Thoracic aorta (tissue), 2 donors: ENCODE data around the gene ZNF423. TPM values are rescaled to one million over a fixed set of nuclear protein-coding genes. Genes with fewer than 3 reads are reported as not detected.

ENCODE experiments used
- ATAC-seq: fragments of 150-250 bp; one replicate; pipeline ENCODE4 v1.8.0; 2017; ENCODE audit warnings: low read depth; ENCODE audit not compliant: insufficient number of reproducible peaks, low FRiP score
- DNase-seq: peaks from one replicate; pipeline ENCODE4 v3.0.0-alpha.2; 2020; ENCODE audit warnings: low spot score
- H3K27ac ChIP-seq, 2 donors: fragments of 200-600 bp; sonication (generic); 1 replicate in 1 of 2; 2 replicates in 1 of 2; pipeline ENCODE4 v1.5.1; 2016; ENCODE audit warnings: mild to moderate bottlenecking in 2 of 2, moderate library complexity in 2 of 2
- H3K27me3 ChIP-seq: fragments of 200-600 bp; sonication (generic); replicated peaks from 2 replicates; pipeline ENCODE4 v1.6.0; 2016; ENCODE audit warnings: mild to moderate bottlenecking; ENCODE audit not compliant: insufficient read depth
- H3K36me3 ChIP-seq: fragments of 200-600 bp; sonication (generic); one replicate; pipeline ENCODE4 v1.5.1; 2016
- H3K4me1 ChIP-seq, 2 donors: fragments of 200-600 bp; sonication (generic); 1 replicate in 1 of 2; 2 replicates in 1 of 2; pipeline versions ENCODE4 v1.5.1 to v1.6.0; 2016; ENCODE audit warnings: low read depth in 2 of 2, mild to moderate bottlenecking in 1 of 2; ENCODE audit not compliant: control insufficient read depth in 1 of 2
- H3K4me3 ChIP-seq: fragments of 200-600 bp; sonication (generic); 2 replicates; pipeline ENCODE4 v1.5.1; 2016; ENCODE audit warnings: mild to moderate bottlenecking
- H3K9me3 ChIP-seq: fragments of 200-600 bp; sonication (generic); 2 replicates; pipeline ENCODE4 v1.5.1; 2016
- total RNA-seq, 2 donors: library from RNA; depleted of rRNA; stranded (reverse); fragments of >200 nt; gene quantifications; one replicate each; pipeline versions ENCODE4 v1.1.0 to v1.2.3, GENCODE V29; 2016
- TF ChIP-seq, protein P1 (sequence below): fragments of 200-600 bp; sonication (generic); IDR thresholded peaks from one replicate; pipeline ENCODE4 v1.5.1; 2019; ENCODE audit warnings: antibody characterized with exemption

The ZNF423 gene
- total RNA-seq, 2 donors from 2014 or later, result 16.2 to 22.9 TPM

DNA sequence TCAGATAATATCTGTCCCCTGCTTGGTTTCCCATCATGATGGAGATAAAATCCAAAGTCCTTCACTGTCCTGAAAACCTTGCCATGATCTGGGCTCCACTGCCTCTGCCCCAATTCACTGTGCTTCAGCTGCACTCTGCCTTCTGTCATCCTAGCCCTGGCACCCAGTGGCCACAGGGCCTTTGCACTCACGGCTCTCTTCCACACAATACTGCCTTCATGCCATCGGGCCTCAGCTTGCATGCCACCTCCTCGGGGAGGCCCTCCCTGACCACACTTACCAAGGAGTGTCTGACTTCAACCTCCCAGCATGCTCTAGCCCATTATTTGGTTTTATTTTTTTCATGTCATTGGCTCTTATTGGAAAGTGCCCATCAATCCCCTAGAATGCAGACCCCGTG is 336.2 kb downstream of the ZNF423 start:
- H3K4me3 ChIP-seq, result no peak overlapping the region
- H3K27me3 ChIP-seq, result no peaks in the 10 kb centered on the region
- ATAC-seq (no peak), DNase-seq (no peak)
- no peak overlapping the region for H3K27ac ChIP-seq
- peaks cover 3% of the 10 kb centered on the region for H3K36me3 ChIP-seq
- H3K9me3 ChIP-seq, result no peaks in the 10 kb centered on the region
- TF ChIP-seq, protein P1, sequence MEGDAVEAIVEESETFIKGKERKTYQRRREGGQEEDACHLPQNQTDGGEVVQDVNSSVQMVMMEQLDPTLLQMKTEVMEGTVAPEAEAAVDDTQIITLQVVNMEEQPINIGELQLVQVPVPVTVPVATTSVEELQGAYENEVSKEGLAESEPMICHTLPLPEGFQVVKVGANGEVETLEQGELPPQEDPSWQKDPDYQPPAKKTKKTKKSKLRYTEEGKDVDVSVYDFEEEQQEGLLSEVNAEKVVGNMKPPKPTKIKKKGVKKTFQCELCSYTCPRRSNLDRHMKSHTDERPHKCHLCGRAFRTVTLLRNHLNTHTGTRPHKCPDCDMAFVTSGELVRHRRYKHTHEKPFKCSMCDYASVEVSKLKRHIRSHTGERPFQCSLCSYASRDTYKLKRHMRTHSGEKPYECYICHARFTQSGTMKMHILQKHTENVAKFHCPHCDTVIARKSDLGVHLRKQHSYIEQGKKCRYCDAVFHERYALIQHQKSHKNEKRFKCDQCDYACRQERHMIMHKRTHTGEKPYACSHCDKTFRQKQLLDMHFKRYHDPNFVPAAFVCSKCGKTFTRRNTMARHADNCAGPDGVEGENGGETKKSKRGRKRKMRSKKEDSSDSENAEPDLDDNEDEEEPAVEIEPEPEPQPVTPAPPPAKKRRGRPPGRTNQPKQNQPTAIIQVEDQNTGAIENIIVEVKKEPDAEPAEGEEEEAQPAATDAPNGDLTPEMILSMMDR, result no peak
- H3K4me1 ChIP-seq, result no peaks in the 10 kb centered on the region

DNA sequence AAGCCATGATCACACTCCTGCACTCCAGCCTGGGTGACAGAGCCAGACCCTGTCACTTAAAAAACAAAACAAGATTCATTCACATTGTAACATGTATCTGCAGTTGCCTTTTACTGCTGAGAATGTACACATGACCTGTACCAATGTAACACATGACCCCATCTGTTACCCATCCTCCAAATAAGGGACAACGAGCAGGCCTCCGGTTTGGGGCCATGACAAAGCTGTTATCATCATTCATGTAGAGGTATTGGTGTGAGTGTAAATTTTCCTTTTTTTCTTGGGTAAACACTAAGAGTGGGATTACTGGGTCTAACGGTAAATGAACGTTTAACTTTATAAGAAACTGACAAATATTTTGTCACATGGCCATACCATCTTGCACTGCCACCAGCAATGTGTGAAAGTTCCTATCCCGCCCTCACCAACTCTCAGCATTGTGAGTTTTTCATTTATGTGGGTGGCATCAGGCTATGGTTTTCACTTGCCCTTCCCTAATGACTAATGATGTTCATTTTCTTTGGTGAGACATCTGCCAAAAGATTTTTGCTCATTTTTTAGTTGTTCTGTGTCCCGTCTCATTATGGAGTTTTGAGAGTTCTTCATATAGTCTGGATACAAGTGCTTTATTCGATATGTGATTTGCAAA is 336.8 kb downstream of the ZNF423 start:
- DNase-seq, result no peak
- Histone ChIP-seq H3K4me3 (no peak overlapping the region), H3K4me1 (no peaks in the 10 kb centered on the region), H3K27ac (no peak overlapping the region), H3K27me3 (no peaks in the 10 kb centered on the region), H3K36me3 (peaks cover 3% of the 10 kb centered on the region), H3K9me3 (no peaks in the 10 kb centered on the region)
- TF ChIP-seq, protein P1, result no peak
- no peak for ATAC-seq

DNA sequence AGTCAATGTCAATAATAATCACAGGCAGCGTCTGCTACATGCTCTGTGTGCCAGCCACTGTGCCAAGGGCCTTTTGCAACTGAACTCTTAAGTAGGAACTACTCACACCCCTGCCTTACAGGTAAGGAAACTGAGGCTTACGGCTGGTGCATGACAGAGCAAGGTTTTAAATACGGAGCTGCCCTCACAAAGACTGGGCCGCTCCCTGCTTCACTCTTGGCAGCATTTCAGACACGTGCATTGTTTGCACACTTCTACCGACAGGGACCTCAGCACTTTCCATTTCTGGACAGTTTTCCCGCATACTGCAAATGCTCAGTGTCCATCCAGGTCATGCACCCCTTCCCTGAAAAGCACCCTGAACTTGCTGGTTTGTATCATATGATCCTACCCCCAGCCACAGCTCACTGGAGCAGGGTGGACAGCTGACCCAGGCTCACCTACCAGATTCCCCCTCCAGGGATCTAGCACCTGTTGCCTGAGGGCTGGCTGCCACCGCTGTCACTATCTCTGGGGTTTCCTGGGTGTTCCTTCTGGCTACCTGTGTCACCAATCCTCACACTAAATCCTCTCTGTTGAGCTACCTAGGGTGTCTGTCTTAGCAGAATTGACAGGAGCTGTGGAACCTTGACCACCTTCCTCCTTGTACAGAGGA is 339.4 kb downstream of the ZNF423 start:
- Histone ChIP-seq H3K27me3 (no peaks in the 10 kb centered on the region), H3K4me3 (no peak overlapping the region), H3K9me3 (no peaks in the 10 kb centered on the region), H3K27ac (no peak overlapping the region), H3K36me3 (no peaks in the 10 kb centered on the region), H3K4me1 (no peaks in the 10 kb centered on the region)
- DNase-seq (no peak), ATAC-seq (no peak)
- TF ChIP-seq, protein P1, result no peak

DNA sequence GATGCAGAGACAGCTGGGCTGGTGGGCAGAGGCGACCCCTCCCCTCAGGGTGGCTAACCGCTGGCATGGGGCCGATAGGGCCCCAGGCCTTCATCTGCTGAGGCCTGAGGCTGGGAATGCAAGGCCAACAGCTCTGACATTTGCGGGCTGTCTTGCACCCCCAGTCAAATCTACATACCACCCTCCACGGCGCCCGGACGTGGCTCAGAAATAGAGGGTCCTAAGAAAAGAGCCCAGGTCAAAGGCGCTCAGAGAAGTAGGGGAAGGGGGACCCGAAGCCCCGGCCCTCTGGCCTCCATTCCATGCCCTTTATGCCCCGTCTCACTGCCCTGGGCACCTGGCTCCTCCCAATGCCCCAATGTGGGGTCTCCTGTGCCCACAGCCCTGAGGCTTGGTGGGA is 340.1 kb downstream of the ZNF423 start:
- ATAC-seq, result no peak
- Histone ChIP-seq H3K4me1 (no peaks in the 10 kb centered on the region), H3K9me3 (no peaks in the 10 kb centered on the region), H3K4me3 (no peak overlapping the region), H3K36me3 (no peaks in the 10 kb centered on the region), H3K27ac (no peak overlapping the region), H3K27me3 (no peaks in the 10 kb centered on the region)
- DNase-seq, result no peak
- TF ChIP-seq, protein P1, result no peak

DNA sequence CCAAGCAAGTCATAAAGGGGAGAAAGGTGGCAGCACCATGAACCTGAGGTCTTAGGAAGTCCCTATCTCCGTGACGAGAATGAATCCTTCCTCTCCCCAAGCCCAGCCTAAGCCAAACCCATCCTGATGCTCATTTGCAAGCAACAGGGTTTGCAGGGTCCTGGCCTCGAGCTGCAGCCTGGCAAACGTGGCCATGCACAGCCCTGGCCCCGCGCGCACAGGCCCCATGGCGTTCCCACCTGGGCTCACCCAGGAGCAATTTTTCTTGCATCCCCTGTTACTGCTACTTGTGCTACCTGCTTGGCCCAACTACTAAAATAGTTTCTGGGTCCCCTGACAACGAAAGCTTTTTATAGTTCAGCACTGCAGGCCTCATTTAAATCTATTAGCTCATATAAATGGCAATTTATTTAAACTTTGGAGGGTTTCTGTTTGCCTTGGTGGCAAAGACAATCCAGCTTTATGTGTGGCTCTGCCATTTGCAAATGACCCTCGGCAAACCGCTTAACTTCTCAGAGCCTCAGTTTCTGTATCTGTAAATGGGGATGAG is 340.8 kb downstream of the ZNF423 start:
- no peak for ATAC-seq
- no peaks in the 10 kb centered on the region for H3K4me1 ChIP-seq
- TF ChIP-seq, protein P1, result no peak

More for the DNA sequence above, 340.8 kb downstream of the ZNF423 start:
- H3K9me3 ChIP-seq, result no peaks in the 10 kb centered on the region
- H3K36me3 ChIP-seq, result no peaks in the 10 kb centered on the region
- no peak overlapping the region for H3K27ac ChIP-seq
- H3K4me3 ChIP-seq, result no peak overlapping the region
- DNase-seq, result no peak
- no peaks in the 10 kb centered on the region for H3K27me3 ChIP-seq
